GM21381 (cell line): ENCODE results near the gene PAH.

ENCODE experiments used
- ATAC-seq: cut with Tn5 transposase; IDR thresholded peaks from one replicate; pipeline ENCODE4 v1.9.1; 2021; ENCODE audit warnings: mild to moderate bottlenecking, moderate library complexity; ENCODE audit not compliant: unreplicated experiment

Gene PAH

GRCh38 chr12:102950950-102951619, 34.0 kb upstream of the PAH start:
- ATAC-seq, result no peak

GRCh38 chr12:102950107-102950949, 33.3 kb upstream of the PAH start:
- ATAC-seq, result no peak

- ATAC-seq, result no peak
Observed at GRCh38 chr12:102948941-102949352, 31.9 kb upstream of the PAH start.

- ATAC-seq, result no peak
Observed at GRCh38 chr12:102946042-102946441, 29.0 kb upstream of the PAH start.

- no peak for ATAC-seq
Observed at GRCh38 chr12:102939670-102940222, 22.7 kb upstream of the PAH start.

- no peak for ATAC-seq
Observed at GRCh38 chr12:102939059-102939458, 22.0 kb upstream of the PAH start.

- no peak for ATAC-seq
Observed at GRCh38 chr12:102933168-102933567, 16.1 kb upstream of the PAH start.

- ATAC-seq, result no peak
Observed at GRCh38 chr12:102927220-102927619, 10.2 kb upstream of the PAH start.

GRCh38 chr12:102921240-102921639, 4.2 kb upstream of the PAH start:
- no peak for ATAC-seq

- no peak for ATAC-seq
Observed at GRCh38 chr12:102920271-102920670, 3.2 kb upstream of the PAH start.

- no peak for ATAC-seq
Observed at GRCh38 chr12:102918840-102919239, 1.8 kb upstream of the PAH start.

- no peak for ATAC-seq
Observed at GRCh38 chr12:102916252-102917025, 605 bp downstream of the PAH start.

GRCh38 chr12:102913453-102914226, 3.4 kb downstream of the PAH start:
- no peak for ATAC-seq

- no peak for ATAC-seq
Observed at GRCh38 chr12:102912258-102912657, 4.8 kb downstream of the PAH start.

GRCh38 chr12:102911320-102911719, 5.7 kb downstream of the PAH start:
- ATAC-seq, result no peak

- no peak for ATAC-seq
Observed at GRCh38 chr12:102910792-102911191, 6.3 kb downstream of the PAH start.

GRCh38 chr12:102910137-102910536, 6.9 kb downstream of the PAH start:
- no peak for ATAC-seq

GRCh38 chr12:102907918-102908317, 9.1 kb downstream of the PAH start:
- ATAC-seq, result no peak

- ATAC-seq, result no peak
Observed at GRCh38 chr12:102905229-102905628, 11.8 kb downstream of the PAH start.

GRCh38 chr12:102903337-102904007, 13.6 kb downstream of the PAH start:
- ATAC-seq, result no peak
